GM21529 (cell line): ENCODE measurements around the gene CYP4F11.
"Not testable (repeated sequence)": the region's sequence is repeated elsewhere in the genome, so short reads cannot be mapped to it uniquely, and the experiment has no call there.

ENCODE experiments used
- ATAC-seq: cut with Tn5 transposase; IDR thresholded peaks from one replicate; pipeline ENCODE4 v1.9.1; 2021; ENCODE audit not compliant: unreplicated experiment

Gene CYP4F11

GRCh38 chr19:15885167-15885566 is 49.2 kb downstream of the CYP4F11 start:
- no peak for ATAC-seq

GRCh38 chr19:15883329-15883728 is 51.0 kb downstream of the CYP4F11 start:
- ATAC-seq, result not testable (repeated sequence)

GRCh38 chr19:15874821-15875474 is 59.4 kb downstream of the CYP4F11 start:
- ATAC-seq, result no peak

GRCh38 chr19:15873771-15874170 is 60.6 kb downstream of the CYP4F11 start:
- not testable (repeated sequence) for ATAC-seq

GRCh38 chr19:15871570-15871969 is 62.8 kb downstream of the CYP4F11 start:
- ATAC-seq, result no peak

- no peak for ATAC-seq
These were observed 64.5 kb downstream of the CYP4F11 start for GRCh38 chr19:15869873-15870272.

- no peak for ATAC-seq
These were observed 65.2 kb downstream of the CYP4F11 start for GRCh38 chr19:15869109-15869555.

- no peak for ATAC-seq
These were observed 67.7 kb downstream of the CYP4F11 start for GRCh38 chr19:15866636-15867035.

- ATAC-seq, result no peak
These were observed 69.5 kb downstream of the CYP4F11 start for GRCh38 chr19:15864824-15865223.

GRCh38 chr19:15863272-15863671 is 71.1 kb downstream of the CYP4F11 start:
- no peak for ATAC-seq

- ATAC-seq, result no peak
These were observed 71.9 kb downstream of the CYP4F11 start for GRCh38 chr19:15862444-15862843.
